ENCODE measurements around the gene DCST2. TPM values are rescaled to one million over a fixed set of nuclear protein-coding genes. Genes with fewer than 3 reads are reported as not detected.
A peak's percentile ranks its signal among the peaks of the same experiment; 100 is the strongest.

Gene DCST2
- total RNA-seq, 3 donors from 2014 or later: 1.7 to 3.3 (median 2.3) TPM

GRCh38 chr1:155079487-155080311 is 46.1 kb upstream of the DCST2 start:
- Histone ChIP-seq H3K4me3 (no peak overlapping the region), H3K4me1 (ENCODE audit: low read depth) (peaks cover 58% of the 10 kb centered on the region), H3K9me3 (no peaks in the 10 kb centered on the region), H3K36me3 (ENCODE audit: low read depth) (no peaks in the 10 kb centered on the region)
- intact Hi-C loops (cut with DNase I, micrococcal nuclease): no loop called here
- DNase-seq: peak; percentile 41 to 62 (median 59)
- no peak for ATAC-seq
- TF ChIP-seq CTCF (IDR thresholded peaks at IDR 0.05): no peak

- no peaks in the 10 kb centered on the region for H3K36me3 ChIP-seq (ENCODE audit: low read depth)
- intact Hi-C loops (cut with DNase I, micrococcal nuclease): no loop called here
- no peak overlapping the region for H3K4me3 ChIP-seq
- peaks cover 54% of the 10 kb centered on the region for H3K4me1 ChIP-seq (ENCODE audit: low read depth)
- ATAC-seq: no peak
- no peak for TF ChIP-seq CTCF (IDR thresholded peaks at IDR 0.05)
- no peak for DNase-seq
- H3K9me3 ChIP-seq: no peaks in the 10 kb centered on the region
These were observed 45.6 kb upstream of the DCST2 start for GRCh38 chr1:155079210-155079486.

- intact Hi-C loops (cut with DNase I, micrococcal nuclease): no loop called here
- TF ChIP-seq CTCF (IDR thresholded peaks at IDR 0.05): no peak
- ATAC-seq: peak; percentile 61
- peak; percentile 85 to 92 (median 88) for DNase-seq
- Histone ChIP-seq H3K4me3 (no peak within 1 kb of the TSS), H3K4me1 (ENCODE audit: low read depth) (peaks cover 49% of the 10 kb centered on the region), H3K36me3 (ENCODE audit: low read depth) (no peaks in the 10 kb centered on the region), H3K9me3 (no peaks in the 10 kb centered on the region)
These were observed 45.1 kb upstream of the DCST2 start, which contains the start of gene EFNA3 for GRCh38 chr1:155078469-155079209. Gene EFNA3, plus strand, starts transcription at chr1:155078837. Its CDS starts 105 bp downstream, at chr1:155078942.

DNA sequence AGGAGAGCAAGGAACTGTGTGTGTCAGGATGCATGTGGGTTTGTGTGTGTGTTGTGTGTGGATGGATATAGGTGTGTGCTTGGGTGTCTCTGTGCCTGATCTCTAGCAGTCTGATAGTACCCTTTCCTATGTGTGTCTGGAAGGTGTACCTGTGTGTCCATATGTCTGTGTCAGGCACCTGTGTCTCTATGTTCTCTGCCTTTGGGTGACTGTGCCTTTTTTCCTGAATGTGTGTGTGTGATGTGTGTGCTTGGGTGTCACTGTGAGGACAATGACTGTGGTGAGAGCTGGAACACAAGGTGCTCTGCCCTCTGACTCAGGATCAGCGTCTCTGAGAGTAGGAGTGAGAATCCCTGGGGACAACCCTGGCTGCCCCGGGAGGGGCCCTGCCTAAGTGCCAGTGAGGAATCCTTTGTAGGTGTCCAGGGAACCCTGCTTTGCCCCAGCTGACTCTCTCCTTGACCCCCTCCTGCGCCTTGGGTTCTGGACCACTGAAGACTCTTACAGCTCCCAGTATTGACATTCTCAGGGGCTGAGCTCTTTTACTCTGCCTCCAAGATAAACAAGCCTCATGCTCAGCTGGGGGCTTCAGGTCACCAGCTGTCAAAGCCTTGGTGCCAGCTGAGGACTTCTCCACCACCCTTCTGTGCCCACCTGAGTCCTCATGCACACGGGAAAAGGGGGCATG is 44.3 kb upstream of the DCST2 start:
- no peak for TF ChIP-seq CTCF (IDR thresholded peaks at IDR 0.05)
- no peaks in the 10 kb centered on the region for H3K36me3 ChIP-seq (ENCODE audit: low read depth)
- intact Hi-C loops (cut with DNase I, micrococcal nuclease): no loop called here
- peaks cover 42% of the 10 kb centered on the region for H3K4me1 ChIP-seq (ENCODE audit: low read depth)
- DNase-seq (peak in 2 of 3 donors; percentile 33 to 54), ATAC-seq (peak; percentile 16)
- no peaks in the 10 kb centered on the region for H3K9me3 ChIP-seq
- no peak overlapping the region for H3K4me3 ChIP-seq

DNA sequence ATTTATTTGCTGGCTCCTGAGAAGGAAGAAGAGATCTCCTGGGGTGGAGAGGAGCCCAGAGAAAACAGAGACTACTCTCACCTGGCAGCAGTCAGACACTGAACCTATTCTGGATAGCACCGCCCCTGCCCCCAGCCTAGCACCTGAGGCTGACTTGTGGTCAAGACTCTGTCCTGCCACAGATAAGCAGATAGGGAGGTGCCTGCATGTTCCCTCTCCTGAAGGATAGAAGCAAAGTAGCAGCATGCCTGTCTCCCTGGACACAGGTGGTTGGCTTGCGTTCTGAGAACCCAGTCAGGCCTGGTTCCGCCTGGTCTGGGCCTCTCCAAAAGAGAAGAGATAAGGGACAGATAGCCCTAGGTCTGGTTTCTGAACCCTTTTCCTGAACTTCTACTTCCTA is 43.8 kb upstream of the DCST2 start:
- H3K9me3 ChIP-seq: no peaks in the 10 kb centered on the region
- TF ChIP-seq CTCF (IDR thresholded peaks at IDR 0.05): no peak
- intact Hi-C loops (cut with DNase I, micrococcal nuclease): no loop called here
- H3K36me3 ChIP-seq (ENCODE audit: low read depth): no peaks in the 10 kb centered on the region
- ATAC-seq (no peak), DNase-seq (peak in 2 of 3 donors; percentile 24 to 30)
- H3K4me1 ChIP-seq (ENCODE audit: low read depth): peaks cover 36% of the 10 kb centered on the region
- no peak overlapping the region for H3K4me3 ChIP-seq
